HG03108 (cell line): ENCODE measurements around the gene PCDHB13.
"Not testable (repeated sequence)": the region's sequence is repeated elsewhere in the genome, so short reads cannot be mapped to it uniquely, and the experiment has no call there.

Experiments
- ATAC-seq: cut with Tn5 transposase; IDR thresholded peaks from one replicate; pipeline ENCODE4 v1.9.1; 2021; ENCODE audit warnings: moderate library complexity; ENCODE audit not compliant: unreplicated experiment

Gene PCDHB13

DNA sequence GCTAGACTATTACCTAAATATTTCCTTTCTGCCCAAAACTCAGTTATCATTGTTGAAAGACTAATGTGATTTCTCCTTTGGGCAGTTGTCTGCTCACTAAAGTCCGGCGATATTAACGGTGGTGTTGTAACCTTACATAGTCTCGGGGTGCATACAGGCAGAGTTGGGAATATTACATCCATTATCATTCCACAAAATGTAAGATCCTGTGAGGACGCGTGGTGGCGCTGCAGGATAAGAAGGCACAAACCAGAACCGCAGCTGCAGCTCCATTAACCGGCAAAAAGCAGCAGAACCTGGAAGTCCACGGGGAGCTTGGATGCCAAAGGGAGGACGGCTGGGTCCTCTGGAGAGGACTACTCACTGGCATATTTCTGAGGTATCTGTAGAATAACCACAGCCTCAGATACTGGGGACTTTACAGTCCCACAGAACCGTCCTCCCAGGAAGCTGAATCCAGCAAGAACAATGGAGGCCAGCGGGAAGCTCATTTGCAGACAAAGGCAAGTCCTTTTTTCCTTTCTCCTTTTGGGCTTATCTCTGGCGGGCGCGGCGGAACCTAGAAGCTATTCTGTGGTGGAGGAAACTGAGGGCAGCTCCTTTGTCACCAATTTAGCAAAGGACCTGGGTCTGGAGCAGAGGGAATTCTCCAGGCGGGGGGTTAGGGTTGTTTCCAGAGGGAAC is at the start of gene PCDHB13:
Gene PCDHB13 (plus strand): TSS at position 264 of the 684 bp plus-strand sequence. CDS start 205 bp downstream, at position 469.
- not testable (repeated sequence) for ATAC-seq

DNA sequence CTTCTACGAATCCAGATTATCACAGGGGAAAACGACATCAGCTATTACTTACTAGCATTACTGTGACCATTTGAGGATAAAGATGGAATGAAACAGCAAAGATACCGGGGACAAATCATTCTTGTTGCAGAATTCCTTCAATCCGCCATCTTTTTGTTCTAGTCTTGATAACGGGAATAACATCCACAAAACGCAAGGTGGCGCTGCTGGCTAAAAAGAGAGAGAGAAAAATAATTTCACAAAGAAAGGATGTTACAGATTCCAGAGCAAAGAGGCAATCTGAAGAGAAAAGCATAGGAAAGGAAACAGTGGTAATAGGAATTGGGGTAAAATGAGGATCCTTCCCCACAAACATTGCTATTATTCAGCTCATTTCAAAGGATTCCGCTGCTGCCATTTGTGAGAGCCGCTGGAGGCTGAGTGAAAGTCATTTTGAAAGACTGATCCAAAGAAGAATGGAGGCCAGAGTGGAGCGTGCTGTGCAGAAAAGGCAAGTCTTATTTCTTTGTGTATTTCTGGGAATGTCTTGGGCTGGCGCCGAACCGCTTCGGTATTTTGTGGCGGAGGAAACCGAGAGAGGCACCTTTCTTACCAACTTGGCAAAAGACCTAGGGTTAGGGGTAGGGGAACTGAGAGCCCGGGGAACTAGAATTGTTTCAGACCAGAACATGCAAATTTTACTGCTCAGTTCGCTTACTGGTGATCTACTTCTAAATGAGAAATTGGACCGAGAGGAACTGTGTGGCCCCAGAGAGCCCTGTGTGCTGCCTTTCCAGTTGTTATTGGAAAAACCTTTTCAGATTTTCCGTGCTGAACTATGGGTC is 41.1 kb upstream of the PCDHB13 start, which contains the start of gene PCDHB7:
Gene PCDHB7 (plus strand): TSS at position 264 of the 824 bp plus-strand sequence. CDS start 192 bp downstream, at position 456.
- ATAC-seq = no peak

DNA sequence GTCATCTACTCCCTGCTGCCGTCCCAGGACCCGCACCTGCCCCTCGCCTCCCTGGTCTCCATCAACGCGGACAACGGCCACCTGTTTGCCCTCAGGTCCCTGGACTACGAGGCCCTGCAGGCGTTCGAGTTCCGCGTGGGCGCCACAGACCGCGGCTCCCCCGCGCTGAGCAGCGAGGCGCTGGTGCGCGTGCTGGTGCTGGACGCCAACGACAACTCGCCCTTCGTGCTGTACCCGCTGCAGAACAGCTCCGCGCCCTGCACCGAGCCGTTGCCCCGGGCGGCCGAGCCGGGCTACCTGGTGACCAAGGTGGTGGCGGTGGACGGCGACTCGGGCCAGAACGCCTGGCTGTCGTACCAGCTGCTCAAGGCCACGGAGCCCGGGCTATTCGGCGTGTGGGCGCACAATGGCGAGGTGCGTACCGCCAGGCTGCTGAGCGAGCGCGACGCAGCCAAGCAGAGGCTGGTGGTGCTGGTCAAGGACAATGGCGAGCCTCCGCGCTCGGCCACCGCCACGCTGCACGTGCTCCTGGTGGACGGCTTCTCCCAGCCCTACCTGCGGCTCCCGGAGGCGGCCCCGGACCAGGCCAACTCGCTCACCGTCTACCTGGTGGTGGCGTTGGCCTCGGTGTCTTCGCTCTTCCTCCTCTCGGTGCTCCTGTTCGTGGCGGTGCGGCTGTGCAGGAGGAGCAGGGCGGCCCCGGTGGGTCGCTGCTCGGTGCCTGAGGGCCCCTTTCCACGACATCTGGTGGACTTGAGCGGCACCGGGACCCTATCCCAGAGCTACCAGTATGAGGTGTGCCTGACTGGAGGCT is 39.2 kb upstream of the PCDHB13 start:
- not testable (repeated sequence) for ATAC-seq

DNA sequence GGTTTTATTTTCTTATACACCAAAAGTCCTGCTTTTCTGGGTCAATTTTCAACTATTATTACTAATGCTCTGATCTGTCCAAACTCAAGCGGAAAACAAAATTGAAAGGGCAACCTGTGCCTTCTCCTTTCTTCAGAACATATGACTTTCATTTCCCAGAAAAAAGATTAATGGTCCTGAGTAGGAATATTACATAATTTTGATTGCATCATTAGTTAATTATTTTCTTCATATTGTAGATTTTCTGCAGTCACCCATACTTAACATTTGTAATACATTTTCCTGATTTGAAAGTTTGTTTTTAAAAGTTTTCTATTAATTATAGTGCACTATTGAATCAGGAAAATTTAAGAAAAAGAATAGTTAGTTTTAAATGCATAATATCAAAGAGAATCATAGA is 37.8 kb upstream of the PCDHB13 start:
- ATAC-seq = no peak

DNA sequence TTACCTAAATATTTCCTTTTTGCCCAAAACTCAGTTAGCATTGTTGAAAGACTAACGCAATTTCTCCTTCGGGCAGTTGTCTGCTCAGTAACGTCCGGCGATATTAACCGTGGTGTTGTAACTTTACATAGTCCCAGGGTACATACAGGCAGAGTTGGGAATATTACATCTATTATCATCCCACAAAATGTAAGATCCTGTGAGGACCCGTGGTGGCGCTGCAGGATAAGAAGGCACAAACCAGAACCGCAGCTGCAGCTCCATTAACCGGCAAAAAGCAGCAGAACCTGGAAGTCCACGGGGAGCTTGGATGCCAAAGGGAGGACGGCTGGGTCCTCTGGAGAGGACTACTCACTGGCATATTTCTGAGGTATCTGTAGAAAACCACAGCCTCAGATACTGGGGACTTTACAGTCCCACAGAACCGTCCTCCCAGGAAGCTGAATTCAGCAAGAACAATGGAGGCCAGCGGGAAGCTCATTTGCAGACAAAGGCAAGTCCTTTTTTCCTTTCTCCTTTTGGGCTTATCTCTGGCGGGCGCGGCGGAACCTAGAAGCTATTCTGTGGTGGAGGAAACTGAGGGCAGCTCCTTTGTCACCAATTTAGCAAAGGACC is 36.0 kb upstream of the PCDHB13 start, which contains the start of gene PCDHB8:
Gene PCDHB8 (plus strand): TSS at position 214 of the 615 bp plus-strand sequence. CDS start 245 bp downstream, at position 459.
- ATAC-seq = not testable (repeated sequence)

DNA sequence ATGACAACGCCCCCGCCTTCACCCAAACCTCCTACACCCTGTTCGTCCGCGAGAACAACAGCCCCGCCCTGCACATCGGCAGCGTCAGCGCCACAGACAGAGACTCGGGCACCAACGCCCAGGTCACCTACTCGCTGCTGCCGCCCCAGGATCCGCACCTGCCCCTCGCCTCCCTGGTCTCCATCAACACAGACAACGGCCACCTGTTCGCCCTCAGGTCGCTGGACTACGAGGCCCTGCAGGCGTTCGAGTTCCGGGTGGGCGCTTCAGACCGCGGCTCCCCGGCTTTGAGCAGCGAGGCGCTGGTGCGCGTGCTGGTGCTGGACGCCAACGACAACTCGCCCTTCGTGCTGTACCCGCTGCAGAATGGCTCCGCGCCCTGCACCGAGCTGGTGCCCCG is 34.3 kb upstream of the PCDHB13 start:
- ATAC-seq = not testable (repeated sequence)

DNA sequence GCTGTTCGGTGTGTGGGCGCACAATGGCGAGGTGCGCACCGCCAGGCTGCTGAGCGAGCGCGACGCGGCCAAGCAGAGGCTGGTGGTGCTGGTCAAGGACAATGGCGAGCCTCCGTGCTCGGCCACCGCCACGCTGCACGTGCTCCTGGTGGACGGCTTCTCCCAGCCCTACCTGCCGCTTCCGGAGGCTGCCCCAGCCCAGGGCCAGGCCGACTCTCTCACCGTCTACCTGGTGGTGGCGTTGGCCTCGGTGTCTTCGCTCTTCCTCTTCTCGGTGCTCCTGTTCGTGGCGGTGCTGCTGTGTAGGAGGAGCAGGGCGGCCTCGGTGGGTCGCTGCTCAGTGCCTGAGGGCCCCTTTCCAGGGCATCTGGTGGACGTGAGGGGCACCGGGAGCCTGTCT is 33.8 kb upstream of the PCDHB13 start:
- not testable (repeated sequence) for ATAC-seq

DNA sequence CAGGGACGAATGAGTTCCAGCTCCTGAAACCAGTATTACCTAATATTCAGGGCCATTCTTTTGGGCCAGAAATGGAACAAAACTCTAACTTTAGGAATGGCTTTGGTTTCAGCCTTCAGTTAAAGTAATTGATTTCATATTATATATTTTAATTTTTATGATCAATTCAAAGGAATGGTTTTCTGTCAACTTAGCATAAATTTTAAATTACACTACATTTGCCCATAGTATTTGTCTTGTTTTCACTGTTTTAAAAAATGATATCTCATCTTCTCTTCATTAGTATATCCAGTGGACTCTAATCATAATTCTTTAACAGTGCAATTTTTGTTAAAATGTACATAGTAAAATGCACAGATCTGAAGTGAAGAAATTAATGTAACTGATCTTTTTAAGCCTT is 33.4 kb upstream of the PCDHB13 start:
- no peak for ATAC-seq

DNA sequence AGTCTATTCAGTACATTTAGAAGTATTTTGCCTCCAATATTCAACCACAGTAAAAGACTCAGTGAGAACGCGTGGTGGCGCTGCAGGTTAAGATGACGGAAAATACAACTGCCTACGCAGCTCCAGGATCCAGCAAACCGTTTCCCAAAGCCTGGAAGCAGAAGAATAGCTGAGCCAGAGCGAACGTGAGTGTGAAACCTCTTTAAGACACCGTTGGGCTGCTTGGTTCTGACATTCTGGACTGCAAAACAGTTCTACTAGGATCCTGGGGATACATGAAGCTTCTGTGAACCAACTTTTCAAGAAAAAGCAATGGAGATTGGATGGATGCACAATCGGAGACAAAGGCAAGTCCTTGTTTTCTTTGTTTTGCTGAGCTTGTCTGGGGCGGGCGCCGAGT is 31.5 kb upstream of the PCDHB13 start, which contains the start of gene PCDHB16:
Gene PCDHB16 (plus strand): TSS at position 140 of the 400 bp plus-strand sequence. CDS start 173 bp downstream, at position 313.
- no peak for ATAC-seq

DNA sequence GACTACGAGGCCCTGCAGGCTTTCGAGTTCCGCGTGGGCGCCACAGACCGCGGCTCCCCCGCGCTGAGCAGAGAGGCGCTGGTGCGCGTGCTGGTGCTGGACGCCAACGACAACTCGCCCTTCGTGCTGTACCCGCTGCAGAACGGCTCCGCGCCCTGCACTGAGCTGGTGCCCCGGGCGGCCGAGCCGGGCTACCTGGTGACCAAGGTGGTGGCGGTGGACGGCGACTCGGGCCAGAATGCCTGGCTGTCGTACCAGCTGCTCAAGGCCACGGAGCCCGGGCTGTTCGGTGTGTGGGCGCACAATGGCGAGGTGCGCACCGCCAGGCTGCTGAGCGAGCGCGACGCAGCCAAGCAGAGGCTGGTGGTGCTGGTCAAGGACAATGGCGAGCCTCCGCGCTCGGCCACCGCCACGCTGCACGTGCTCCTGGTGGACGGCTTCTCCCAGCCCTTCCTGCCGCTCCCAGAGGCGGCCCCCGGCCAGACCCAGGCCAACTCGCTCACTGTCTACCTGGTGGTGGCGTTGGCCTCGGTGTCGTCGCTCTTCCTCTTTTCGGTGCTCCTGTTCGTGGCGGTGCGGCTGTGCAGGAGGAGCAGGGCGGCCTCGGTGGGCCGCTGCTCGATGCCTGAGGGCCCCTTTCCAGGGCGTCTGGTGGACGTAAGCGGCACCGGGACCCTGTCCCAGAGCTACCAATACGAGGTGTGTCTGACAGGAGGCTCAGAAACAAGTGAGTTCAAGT is 29.4 kb upstream of the PCDHB13 start:
- not testable (repeated sequence) for ATAC-seq

DNA sequence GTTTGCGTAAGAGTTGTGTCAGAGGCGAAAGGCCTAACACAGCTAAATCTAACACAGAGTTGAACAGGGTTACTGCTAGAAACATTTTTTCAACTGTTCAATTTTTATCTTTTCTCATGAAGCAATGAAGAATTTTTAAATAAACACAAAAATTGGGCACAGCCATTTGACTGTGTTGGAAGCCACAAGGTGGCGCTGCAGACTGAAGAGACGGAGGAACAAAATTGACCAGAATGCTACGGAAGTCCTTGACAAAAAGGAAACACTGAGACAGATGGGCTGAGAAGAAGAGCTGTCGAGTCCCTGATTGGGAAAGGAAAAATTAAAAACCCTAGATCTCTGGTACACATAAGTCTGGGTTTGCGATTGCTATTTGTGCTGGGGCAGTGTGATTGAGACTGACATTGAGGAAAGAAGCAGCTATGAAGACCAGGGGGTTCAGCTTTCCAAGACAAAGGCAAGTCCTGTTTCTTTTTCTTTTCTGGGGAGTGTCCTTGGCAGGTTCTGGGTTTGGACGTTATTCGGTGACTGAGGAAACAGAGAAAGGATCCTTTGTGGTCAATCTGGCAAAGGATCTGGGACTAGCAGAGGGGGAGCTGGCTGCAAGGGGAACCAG is 26.7 kb upstream of the PCDHB13 start, which contains the start of gene PCDHB9:
Gene PCDHB9 (plus strand): TSS at position 265 of the 616 bp plus-strand sequence. CDS start 158 bp downstream, at position 423.
- no peak for ATAC-seq

DNA sequence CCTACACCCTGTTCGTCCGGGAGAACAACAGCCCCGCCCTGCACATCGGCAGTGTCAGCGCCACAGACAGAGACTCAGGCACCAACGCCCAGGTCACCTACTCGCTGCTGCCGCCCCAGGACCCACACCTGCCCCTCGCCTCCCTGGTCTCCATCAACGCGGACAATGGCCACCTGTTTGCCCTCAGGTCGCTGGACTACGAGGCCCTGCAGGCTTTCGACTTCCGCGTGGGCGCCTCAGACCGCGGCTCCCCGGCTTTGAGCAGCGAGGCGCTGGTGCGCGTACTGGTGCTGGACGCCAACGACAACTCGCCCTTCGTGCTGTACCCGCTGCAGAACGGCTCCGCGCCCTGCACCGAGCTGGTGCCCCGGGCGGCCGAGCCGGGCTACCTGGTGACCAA is 25.0 kb upstream of the PCDHB13 start:
- ATAC-seq = not testable (repeated sequence)

DNA sequence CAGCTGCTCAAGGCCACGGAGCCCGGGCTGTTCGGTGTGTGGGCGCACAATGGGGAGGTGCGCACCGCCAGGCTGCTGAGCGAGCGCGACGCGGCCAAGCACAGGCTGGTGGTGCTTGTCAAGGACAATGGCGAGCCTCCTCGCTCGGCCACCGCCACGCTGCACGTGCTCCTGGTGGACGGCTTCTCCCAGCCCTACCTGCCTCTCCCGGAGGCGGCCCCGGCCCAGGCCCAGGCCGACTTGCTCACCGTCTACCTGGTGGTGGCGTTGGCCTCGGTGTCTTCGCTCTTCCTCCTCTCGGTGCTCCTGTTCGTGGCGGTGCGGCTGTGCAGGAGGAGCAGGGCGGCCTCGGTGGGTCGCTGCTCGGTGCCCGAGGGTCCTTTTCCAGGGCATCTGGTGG is 24.6 kb upstream of the PCDHB13 start:
- not testable (repeated sequence) for ATAC-seq

DNA sequence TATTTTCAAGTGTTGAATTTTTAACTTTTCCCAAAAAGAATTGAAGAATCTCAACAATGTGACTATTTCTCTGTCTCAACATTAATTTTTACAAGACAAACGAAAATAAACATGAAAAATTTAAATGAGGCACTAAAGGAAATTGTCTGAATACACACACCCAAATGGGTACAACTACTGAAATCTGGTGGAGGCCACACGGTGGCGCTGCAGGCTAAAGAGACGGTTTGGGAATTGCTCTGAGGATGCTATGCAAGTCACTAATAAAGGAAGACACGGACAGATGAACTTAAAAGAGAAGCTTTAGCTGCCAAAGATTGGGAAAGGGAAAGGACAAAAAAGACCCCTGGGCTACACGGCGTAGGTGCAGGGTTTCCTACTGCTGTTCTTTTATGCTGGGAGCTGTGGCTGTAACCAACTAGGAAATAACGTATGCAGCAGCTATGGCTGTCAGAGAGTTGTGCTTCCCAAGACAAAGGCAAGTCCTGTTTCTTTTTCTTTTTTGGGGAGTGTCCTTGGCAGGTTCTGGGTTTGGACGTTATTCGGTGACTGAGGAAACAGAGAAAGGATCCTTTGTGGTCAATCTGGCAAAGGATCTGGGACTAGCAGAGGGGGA is 21.5 kb upstream of the PCDHB13 start, which contains the start of gene PCDHB10:
Gene PCDHB10 (plus strand): TSS at position 244 of the 616 bp plus-strand sequence. CDS start 200 bp downstream, at position 444.
- ATAC-seq = no peak

DNA sequence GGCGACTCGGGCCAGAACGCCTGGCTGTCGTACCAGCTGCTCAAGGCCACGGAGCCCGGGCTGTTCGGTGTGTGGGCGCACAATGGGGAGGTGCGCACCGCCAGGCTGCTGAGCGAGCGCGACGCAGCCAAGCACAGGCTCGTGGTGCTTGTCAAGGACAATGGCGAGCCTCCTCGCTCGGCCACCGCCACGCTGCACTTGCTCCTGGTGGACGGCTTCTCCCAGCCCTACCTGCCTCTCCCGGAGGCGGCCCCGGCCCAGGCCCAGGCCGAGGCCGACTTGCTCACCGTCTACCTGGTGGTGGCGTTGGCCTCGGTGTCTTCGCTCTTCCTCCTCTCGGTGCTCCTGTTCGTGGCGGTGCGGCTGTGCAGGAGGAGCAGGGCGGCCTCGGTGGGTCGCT is 19.4 kb upstream of the PCDHB13 start:
- not testable (repeated sequence) for ATAC-seq

DNA sequence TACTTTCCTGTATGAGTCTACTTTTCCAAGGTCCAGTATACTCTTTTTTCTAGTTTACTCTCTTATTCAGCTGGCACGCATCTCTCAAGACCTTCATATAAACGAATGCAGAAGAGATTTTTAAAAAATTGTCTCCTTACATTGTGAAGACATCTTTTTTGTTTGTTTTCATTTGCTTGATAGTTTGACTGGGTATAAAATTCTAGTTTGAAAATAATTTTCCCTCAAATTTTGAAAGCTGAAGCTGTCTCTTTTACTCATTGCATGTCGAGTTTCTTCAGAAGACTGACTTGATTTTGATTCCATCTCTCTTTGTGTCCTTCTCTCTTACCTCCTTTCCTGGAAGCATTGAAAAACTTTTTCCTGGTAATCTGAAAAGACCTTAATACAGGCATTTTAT is 17.4 kb upstream of the PCDHB13 start:
- no peak for ATAC-seq

DNA sequence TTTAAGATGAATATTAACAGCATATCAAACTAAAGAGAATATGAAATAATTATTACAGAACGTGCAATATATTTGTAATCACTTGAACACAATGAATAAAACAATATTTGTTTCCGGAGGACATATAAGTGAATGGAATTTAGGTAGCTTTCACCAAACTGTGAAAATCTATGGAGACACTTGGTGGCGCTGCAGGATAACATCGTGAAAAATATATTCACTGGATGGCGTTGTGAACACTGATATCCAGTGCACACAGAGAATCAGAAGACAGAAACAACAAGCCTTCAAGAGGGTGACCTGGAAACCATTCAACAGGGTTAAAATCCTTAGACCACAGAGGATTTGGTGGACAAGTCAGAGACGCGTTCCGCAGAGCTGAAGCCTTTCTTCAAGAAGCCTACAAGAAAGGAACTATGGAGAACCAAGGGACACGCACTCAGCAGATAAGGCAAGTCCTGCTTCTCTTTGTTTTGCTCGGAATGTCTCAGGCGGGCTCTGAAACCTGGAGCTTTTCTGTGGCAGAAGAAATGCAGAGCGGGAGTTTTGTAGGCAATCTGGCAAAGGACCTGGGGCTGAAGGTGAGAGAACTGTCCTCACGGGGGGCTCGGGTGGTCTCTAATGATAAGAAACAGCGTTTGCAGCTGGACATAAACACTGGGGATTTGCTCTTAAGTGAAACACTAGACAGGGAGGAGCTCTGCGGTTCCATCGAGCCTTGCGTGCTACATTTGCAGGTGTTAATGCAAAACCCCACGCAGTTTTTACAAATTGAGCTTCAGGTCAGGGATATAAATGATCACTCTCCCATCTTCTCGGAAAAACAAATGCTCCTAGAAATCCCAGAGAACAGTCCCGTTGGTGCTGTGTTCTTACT is 14.1 kb upstream of the PCDHB13 start, which contains the start of gene PCDHB11:
Gene PCDHB11 (plus strand): TSS at position 269 of the 877 bp plus-strand sequence. CDS start 148 bp downstream, at position 417.
- no peak for ATAC-seq
